KMS-11 (cell line): ENCODE results near the gene VGLL2.
A peak's percentile ranks its signal among the peaks of the same experiment; 100 is the strongest.

Source experiments
- H2AFZ ChIP-seq: fragments of 200-600 bp; sonication (generic); 2 replicates; pipeline ENCODE4 v1.6.1; 2016; ENCODE audit warnings: antibody characterized with exemption, mixed run types, low read depth
- H3K27ac ChIP-seq: fragments of 200-600 bp; sonication (generic); 2 replicates; pipeline ENCODE4 v1.6.1; 2016; ENCODE audit warnings: mild to moderate bottlenecking, mixed run types
- H3K27me3 ChIP-seq: fragments of 200-600 bp; sonication (generic); 2 replicates; pipeline ENCODE4 v1.6.1; 2017; ENCODE audit warnings: mild to moderate bottlenecking, low read depth, mixed run types, moderate library complexity; ENCODE audit not compliant: insufficient read depth
- H3K36me3 ChIP-seq: fragments of 200-600 bp; sonication (generic); 2 replicates; pipeline ENCODE4 v1.6.1; 2017; ENCODE audit warnings: mild to moderate bottlenecking, mixed run types; ENCODE audit not compliant: insufficient read depth
- H3K4me1 ChIP-seq: fragments of 200-600 bp; sonication (generic); 2 replicates; pipeline ENCODE4 v1.6.1; 2016; ENCODE audit warnings: mild to moderate bottlenecking, low read depth, mixed run types; ENCODE audit not compliant: poor library complexity, severe bottlenecking
- H3K4me2 ChIP-seq: fragments of 200-600 bp; sonication (generic); 2 replicates; pipeline ENCODE4 v1.7.0; 2016; ENCODE audit warnings: mild to moderate bottlenecking, mixed run types
- H3K4me3 ChIP-seq: fragments of 200-600 bp; sonication (generic); IDR thresholded peaks from 2 replicates; pipeline ENCODE4 v1.6.1; 2017; ENCODE audit warnings: low read depth, low read length, mixed read lengths; ENCODE audit not compliant: insufficient read depth
- H3K79me2 ChIP-seq: fragments of 200-600 bp; sonication (generic); 2 replicates; pipeline ENCODE4 v1.6.1; 2016; ENCODE audit warnings: low read depth, mixed run types; ENCODE audit not compliant: insufficient read depth
- H3K9ac ChIP-seq: fragments of 200-600 bp; sonication (generic); 2 replicates; pipeline ENCODE4 v1.6.1; 2016; ENCODE audit warnings: mild to moderate bottlenecking, mixed run types
- H4K20me1 ChIP-seq: fragments of 200-600 bp; sonication (generic); 2 replicates; pipeline ENCODE4 v1.6.1; 2016; ENCODE audit warnings: mild to moderate bottlenecking, mixed run types; ENCODE audit not compliant: insufficient read depth
- TF ChIP-seq, protein P1 (sequence below): fragments of 200-600 bp; sonication (generic); conservative IDR thresholded peaks from 2 replicates; pipeline ENCODE4 v1.6.1; 2017; ENCODE audit warnings: low read depth, mild to moderate bottlenecking, antibody characterized with exemption, low read length, moderate library complexity, mixed read lengths

The VGLL2 gene

DNA sequence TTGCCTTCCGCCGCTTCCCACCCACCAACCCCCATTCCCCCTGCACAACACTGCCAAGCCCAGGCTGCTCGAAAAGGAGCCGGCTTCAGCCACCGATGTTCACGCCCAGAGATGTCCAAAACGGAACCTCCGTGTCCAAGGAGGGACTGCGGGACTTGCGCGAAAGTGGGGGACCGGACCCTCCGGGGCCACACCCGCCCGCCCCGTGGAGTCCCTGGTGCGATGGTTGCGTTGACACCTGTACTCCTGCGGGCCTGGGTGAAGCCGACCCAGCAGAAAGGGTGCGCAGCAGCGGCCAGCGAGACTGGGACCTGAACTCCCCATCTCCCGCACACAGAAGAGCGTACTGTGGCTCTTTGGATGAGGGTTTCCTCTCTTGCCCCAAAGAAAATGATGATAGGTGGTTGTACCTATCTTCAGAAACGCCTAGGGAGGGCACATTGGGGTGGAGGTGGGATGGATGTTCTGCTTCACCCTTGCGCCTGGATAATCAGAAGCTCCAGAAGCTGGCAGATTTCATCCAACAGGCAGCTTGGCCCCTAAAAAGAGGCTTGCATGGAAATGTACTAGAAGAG, 1.9 kb upstream of the VGLL2 start:
- TF ChIP-seq, protein P1, sequence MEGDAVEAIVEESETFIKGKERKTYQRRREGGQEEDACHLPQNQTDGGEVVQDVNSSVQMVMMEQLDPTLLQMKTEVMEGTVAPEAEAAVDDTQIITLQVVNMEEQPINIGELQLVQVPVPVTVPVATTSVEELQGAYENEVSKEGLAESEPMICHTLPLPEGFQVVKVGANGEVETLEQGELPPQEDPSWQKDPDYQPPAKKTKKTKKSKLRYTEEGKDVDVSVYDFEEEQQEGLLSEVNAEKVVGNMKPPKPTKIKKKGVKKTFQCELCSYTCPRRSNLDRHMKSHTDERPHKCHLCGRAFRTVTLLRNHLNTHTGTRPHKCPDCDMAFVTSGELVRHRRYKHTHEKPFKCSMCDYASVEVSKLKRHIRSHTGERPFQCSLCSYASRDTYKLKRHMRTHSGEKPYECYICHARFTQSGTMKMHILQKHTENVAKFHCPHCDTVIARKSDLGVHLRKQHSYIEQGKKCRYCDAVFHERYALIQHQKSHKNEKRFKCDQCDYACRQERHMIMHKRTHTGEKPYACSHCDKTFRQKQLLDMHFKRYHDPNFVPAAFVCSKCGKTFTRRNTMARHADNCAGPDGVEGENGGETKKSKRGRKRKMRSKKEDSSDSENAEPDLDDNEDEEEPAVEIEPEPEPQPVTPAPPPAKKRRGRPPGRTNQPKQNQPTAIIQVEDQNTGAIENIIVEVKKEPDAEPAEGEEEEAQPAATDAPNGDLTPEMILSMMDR, result no peak
- H3K36me3 ChIP-seq, result no peaks in the 10 kb centered on the region
- H3K9ac ChIP-seq, result no peak overlapping the region
- H3K4me1 ChIP-seq, result no peaks in the 10 kb centered on the region
- no peaks in the 10 kb centered on the region for H3K27me3 ChIP-seq
- no peak overlapping the region for H3K27ac ChIP-seq
- no peak overlapping the region for H3K4me2 ChIP-seq
- H3K79me2 ChIP-seq, result no peaks in the 10 kb centered on the region
- no peak overlapping the region for H2AFZ ChIP-seq
- no peak overlapping the region for H3K4me3 ChIP-seq
- no peaks in the 10 kb centered on the region for H4K20me1 ChIP-seq

DNA sequence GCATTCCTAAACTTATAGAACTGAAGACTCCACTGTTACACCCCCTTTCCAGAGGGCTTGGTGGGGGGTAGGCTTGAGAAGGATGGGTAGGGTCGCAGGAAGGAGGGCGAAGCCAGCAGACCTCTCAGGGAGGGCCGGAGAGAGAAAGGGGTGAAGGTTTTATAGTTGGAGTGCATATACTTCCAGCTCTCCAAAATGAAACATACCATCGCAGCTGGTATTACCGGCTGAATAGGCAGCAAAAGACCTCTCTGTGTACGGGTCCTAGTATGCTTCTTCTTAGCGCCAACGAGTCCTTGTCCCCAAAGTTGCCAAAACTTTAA, 1.0 kb upstream of the VGLL2 start:
- no peaks in the 10 kb centered on the region for H4K20me1 ChIP-seq
- no peaks in the 10 kb centered on the region for H3K27me3 ChIP-seq
- H2AFZ ChIP-seq, result no peak overlapping the region
- no peak overlapping the region for H3K4me3 ChIP-seq
- H3K79me2 ChIP-seq, result no peaks in the 10 kb centered on the region
- TF ChIP-seq, protein P1, result no peak
- no peaks in the 10 kb centered on the region for H3K4me1 ChIP-seq
- no peak overlapping the region for H3K27ac ChIP-seq
- no peaks in the 10 kb centered on the region for H3K36me3 ChIP-seq
- no peak overlapping the region for H3K9ac ChIP-seq
- H3K4me2 ChIP-seq, result no peak overlapping the region

DNA sequence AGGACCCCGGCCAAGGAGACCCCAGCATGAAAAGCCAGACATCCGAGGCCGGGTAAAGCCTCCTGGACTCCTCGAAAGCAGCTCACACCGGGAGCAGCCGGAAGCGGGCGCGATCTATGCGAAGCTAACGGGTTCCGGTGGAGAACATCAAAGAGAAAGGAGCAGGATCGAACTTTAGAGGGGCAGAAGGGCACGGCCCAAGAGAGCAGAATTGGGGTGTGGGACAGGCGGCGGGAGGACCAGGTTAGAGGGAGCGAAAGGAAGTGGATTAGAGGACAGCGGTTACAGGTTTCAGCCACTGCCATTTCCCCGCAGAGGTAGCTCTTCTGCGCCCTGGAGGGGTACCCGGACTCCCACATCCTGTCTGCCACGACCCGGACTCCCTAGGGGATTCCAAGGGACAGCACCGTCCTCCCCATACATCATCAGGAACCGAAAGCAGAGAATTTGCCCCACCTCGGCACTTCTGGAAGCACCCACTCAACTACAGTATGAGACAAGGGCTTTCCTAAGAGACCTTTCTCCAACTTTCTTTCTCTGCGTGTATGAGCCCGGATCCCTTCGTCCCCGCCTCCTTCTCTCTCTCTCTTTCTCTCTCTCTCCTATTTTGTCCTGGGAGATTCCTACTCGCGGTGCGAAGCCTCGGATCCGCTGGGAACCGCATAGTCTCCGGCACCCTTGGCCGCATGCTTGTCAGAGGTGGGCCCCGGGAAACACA, 507 bp upstream of the VGLL2 start:
- Histone ChIP-seq H3K4me2 (no peak overlapping the region), H3K27ac (no peak overlapping the region), H4K20me1 (no peaks in the 10 kb centered on the region), H3K9ac (no peak overlapping the region), H3K79me2 (no peaks in the 10 kb centered on the region), H3K27me3 (no peaks in the 10 kb centered on the region), H3K36me3 (no peaks in the 10 kb centered on the region), H3K4me3 (no peak overlapping the region), H2AFZ (0 out of 2 replicates have a peak overlapping the region, but pooled peaks have one; percentile 22), H3K4me1 (no peaks in the 10 kb centered on the region)
- TF ChIP-seq, protein P1, result no peak

DNA sequence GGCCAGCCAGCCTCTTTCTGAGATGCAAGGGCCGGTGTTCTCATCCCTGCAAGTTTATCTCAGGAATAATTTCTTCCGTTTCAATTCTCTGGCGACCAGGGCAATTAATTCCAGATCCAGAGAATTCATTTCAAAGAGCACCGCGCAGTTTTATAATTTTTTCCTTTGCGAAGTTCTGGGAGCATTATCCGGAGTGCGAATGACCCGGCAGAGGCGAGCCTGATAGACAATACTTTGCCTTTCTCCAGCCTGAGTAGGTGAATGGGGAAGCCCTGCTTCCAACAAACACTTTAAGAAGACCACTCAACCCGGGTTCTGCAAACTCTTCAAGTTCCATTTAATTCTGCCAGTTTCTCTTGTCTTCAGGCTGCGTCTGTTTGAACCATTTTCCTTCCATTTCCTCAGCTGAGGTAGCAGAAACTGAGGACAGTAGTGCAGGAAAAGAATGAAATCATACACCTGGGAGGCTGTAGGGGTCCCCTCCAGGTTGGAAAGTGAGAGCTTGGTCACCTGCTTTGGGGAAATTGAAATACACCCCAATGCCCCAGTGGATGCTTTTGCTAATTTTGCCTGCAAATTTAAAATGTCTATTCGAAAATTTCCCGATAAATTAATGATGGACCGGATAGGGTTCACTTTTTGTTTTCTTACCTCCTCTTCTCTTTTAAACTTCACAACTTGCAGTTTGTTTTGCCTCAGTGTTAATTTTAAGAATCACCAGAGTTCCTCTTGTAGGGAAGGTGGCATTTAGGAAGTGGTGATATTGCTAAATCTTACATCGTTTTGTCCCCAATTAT, 1.1 kb downstream of the VGLL2 start:
- Histone ChIP-seq H4K20me1 (no peaks in the 10 kb centered on the region), H2AFZ (no peak overlapping the region), H3K79me2 (no peaks in the 10 kb centered on the region), H3K4me2 (no peak overlapping the region), H3K9ac (no peak overlapping the region), H3K27me3 (no peaks in the 10 kb centered on the region), H3K36me3 (no peaks in the 10 kb centered on the region), H3K4me3 (no peak overlapping the region), H3K4me1 (peaks cover 2% of the 10 kb centered on the region), H3K27ac (no peak overlapping the region)
- TF ChIP-seq, protein P1, result no peak
